ENCODE data around the gene CCDC6.

The CCDC6 gene

GRCh38 chr10:59741583-59741982 lies 164.8 kb downstream of the CCDC6 start:
- ChIA-PET POLR2A (no interaction called here), CTCF (interaction anchor here (0.8 to 1.9 kb wide), 2 partner anchors 18 to 33 kb away, joined by 3 to 6 read pairs; partner anchors contain the start of gene SLC16A9)
- TF ChIP-seq, protein P1, sequence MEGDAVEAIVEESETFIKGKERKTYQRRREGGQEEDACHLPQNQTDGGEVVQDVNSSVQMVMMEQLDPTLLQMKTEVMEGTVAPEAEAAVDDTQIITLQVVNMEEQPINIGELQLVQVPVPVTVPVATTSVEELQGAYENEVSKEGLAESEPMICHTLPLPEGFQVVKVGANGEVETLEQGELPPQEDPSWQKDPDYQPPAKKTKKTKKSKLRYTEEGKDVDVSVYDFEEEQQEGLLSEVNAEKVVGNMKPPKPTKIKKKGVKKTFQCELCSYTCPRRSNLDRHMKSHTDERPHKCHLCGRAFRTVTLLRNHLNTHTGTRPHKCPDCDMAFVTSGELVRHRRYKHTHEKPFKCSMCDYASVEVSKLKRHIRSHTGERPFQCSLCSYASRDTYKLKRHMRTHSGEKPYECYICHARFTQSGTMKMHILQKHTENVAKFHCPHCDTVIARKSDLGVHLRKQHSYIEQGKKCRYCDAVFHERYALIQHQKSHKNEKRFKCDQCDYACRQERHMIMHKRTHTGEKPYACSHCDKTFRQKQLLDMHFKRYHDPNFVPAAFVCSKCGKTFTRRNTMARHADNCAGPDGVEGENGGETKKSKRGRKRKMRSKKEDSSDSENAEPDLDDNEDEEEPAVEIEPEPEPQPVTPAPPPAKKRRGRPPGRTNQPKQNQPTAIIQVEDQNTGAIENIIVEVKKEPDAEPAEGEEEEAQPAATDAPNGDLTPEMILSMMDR (IDR thresholded peaks at IDR 0.05; ENCODE audit: control extremely low read depth, extremely low read depth, low read depth, missing control alignments), result no peak
- DNase-seq (ENCODE audit: extremely low spot score), result no peak

DNA sequence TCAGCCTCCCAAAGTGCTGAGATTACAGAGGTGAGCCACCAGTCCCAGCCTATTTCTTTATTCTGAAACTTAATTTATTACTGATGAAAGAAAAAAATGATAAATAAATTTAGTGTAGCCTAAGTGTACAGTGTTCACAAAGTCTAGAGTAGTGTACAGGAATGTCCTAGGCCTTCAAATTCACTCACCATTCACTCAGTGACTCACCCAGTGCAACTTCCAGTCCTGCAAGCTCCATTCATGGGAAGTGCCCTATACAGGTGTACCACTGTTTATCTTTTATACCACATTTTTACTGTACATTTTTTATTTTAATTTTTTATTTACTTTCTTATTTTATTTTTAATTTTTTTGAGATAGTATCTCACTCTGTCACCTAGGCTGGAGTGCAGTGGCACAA lies 165.3 kb downstream of the CCDC6 start:
- ChIA-PET CTCF (interaction anchor here (1.9 kb wide), 1 partner anchor 32 kb away, joined by 6 read pairs; the partner anchor contains the start of gene SLC16A9), POLR2A (no interaction called here)
- TF ChIP-seq, protein P1 (IDR thresholded peaks at IDR 0.05; ENCODE audit: control extremely low read depth, extremely low read depth, low read depth, missing control alignments), result no peak
- no peak for DNase-seq (ENCODE audit: extremely low spot score)

Measured in GM10248 (cell line).